Neural progenitor cell (in vitro differentiated cells): ENCODE data around the gene CYB5D1. TPM values are rescaled to one million over a fixed set of nuclear protein-coding genes. Genes with fewer than 3 reads are reported as not detected.

Experiments
- DNase-seq: peaks from one replicate; pipeline ENCODE4 v3.0.0-alpha.2; 2016; ENCODE audit warnings: low spot score
- H2AFZ ChIP-seq: fragments of 200-600 bp; sonication (generic); replicated peaks from 2 replicates; pipeline ENCODE4 v1.6.1; 2016; ENCODE audit warnings: antibody characterized with exemption
- H3F3A ChIP-seq: fragments of 200-600 bp; sonication (generic); 2 replicates; pipeline ENCODE4 v1.6.1; 2016; ENCODE audit warnings: antibody characterized with exemption, low read depth
- H3K27ac ChIP-seq: fragments of 200-600 bp; sonication (generic); 2 replicates; pipeline ENCODE4 v1.5.1; 2016; ENCODE audit warnings: mild to moderate bottlenecking
- H3K27me3 ChIP-seq: fragments of 200-600 bp; sonication (generic); 2 replicates; pipeline ENCODE4 v1.6.1; 2016; ENCODE audit warnings: mild to moderate bottlenecking, moderate library complexity
- H3K36me3 ChIP-seq: fragments of 200-600 bp; sonication (generic); 2 replicates; pipeline ENCODE4 v1.5.1; 2016
- H3K4me1 ChIP-seq: fragments of 200-600 bp; sonication (generic); 2 replicates; pipeline ENCODE4 v1.6.1; 2016; ENCODE audit warnings: mixed run types
- H3K4me2 ChIP-seq: fragments of 200-600 bp; sonication (generic); 2 replicates; pipeline ENCODE4 v1.6.1; 2016
- H3K4me3 ChIP-seq: fragments of 200-600 bp; sonication (generic); 2 replicates; pipeline ENCODE4 v1.5.1; 2016
- H3K79me2 ChIP-seq: fragments of 200-600 bp; sonication (generic); 2 replicates; pipeline ENCODE4 v1.6.1; 2016; ENCODE audit warnings: low read depth
- H3K9ac ChIP-seq: fragments of 200-600 bp; sonication (generic); 2 replicates; pipeline ENCODE4 v1.6.1; 2016
- H3K9me3 ChIP-seq: fragments of 200-600 bp; sonication (generic); 2 replicates; pipeline ENCODE4 v1.5.1; 2016; ENCODE audit warnings: low read depth
- H4K20me1 ChIP-seq: fragments of 200-600 bp; sonication (generic); 2 replicates; pipeline ENCODE4 v1.6.1; 2016; ENCODE audit warnings: low read depth
- H3K27ac Mint-ChIP-seq: 3 replicates; pipeline ENCODE4 v1.8.0; 2021; ENCODE audit warnings: mixed read lengths
- H3K27me3 Mint-ChIP-seq: 2 replicates; pipeline ENCODE4 v1.8.0; 2022; ENCODE audit warnings: low read depth, mild to moderate bottlenecking, inconsistent platforms, moderate library complexity, mixed read lengths; ENCODE audit not compliant: insufficient read depth
- H3K36me3 Mint-ChIP-seq: 3 replicates; pipeline ENCODE4 v1.8.0; 2021; ENCODE audit warnings: mixed read lengths
- H3K4me1 Mint-ChIP-seq: 3 replicates; pipeline ENCODE4 v1.8.0; 2021; ENCODE audit warnings: mixed read lengths
- H3K4me3 Mint-ChIP-seq: 3 replicates; pipeline ENCODE4 v1.8.0; 2021; ENCODE audit warnings: mild to moderate bottlenecking, moderate library complexity, mixed read lengths
- H3K9me3 Mint-ChIP-seq: 3 replicates; pipeline ENCODE4 v1.8.0; 2020; ENCODE audit warnings: mixed read lengths
- EZH2 ChIP-seq: fragments of 200-600 bp; sonication (generic); IDR thresholded peaks from 2 replicates; pipeline ENCODE4 v1.6.1; 2017; ENCODE audit warnings: antibody characterized with exemption, mild to moderate bottlenecking, moderate library complexity
- EZH2phosphoT487 ChIP-seq: fragments of 200-600 bp; sonication (generic); IDR thresholded peaks from 2 replicates; pipeline ENCODE4 v1.6.1; 2017; ENCODE audit warnings: antibody characterized with exemption
- total RNA-seq: library from RNA; depleted of rRNA; stranded (reverse); fragments of >200 nt; gene quantifications from 2 replicates; pipeline ENCODE4 v1.2.3, GENCODE V29; 2015; ENCODE audit warnings: low replicate concordance
- TF ChIP-seq, protein P1 (sequence below): fragments of 200-600 bp; sonication (generic); IDR thresholded peaks from 2 replicates; pipeline ENCODE4 v1.5.1; 2017; ENCODE audit warnings: antibody characterized with exemption, mild to moderate bottlenecking

Gene CYB5D1
- total RNA-seq, 1 donor from 2014 or later = 12.9 TPM

GRCh38 chr17:7854851-7855659 lies 2.7 kb upstream of the CYB5D1 start, which contains the start of gene TMEM88:
TSS of gene TMEM88 (plus strand) at chr17:7855066. CDS start at chr17:7855075, 9 bp downstream.
- Histone ChIP-seq H3K27me3 (peaks cover 16% of the 10 kb centered on the region), H2AFZ (no peak within 1 kb of the TSS), H3K4me1 (peaks cover 46% of the 10 kb centered on the region), H3K4me3 (peak within 1 kb of the TSS; percentile 74), H3K9me3 (no peaks in the 10 kb centered on the region), H3F3A (peaks cover 79% of the 10 kb centered on the region), H3K79me2 (peaks cover 20% of the 10 kb centered on the region), H3K27ac (no peak within 1 kb of the TSS), H3K36me3 (peaks cover 9% of the 10 kb centered on the region), H4K20me1 (peaks cover 63% of the 10 kb centered on the region), H3K4me2 (peak within 1 kb of the TSS; percentile 94), H3K9ac (no peak within 1 kb of the TSS)
- peak within 1 kb of the TSS; percentile 55 for H3K27ac Mint-ChIP-seq
- TF ChIP-seq, protein P1, sequence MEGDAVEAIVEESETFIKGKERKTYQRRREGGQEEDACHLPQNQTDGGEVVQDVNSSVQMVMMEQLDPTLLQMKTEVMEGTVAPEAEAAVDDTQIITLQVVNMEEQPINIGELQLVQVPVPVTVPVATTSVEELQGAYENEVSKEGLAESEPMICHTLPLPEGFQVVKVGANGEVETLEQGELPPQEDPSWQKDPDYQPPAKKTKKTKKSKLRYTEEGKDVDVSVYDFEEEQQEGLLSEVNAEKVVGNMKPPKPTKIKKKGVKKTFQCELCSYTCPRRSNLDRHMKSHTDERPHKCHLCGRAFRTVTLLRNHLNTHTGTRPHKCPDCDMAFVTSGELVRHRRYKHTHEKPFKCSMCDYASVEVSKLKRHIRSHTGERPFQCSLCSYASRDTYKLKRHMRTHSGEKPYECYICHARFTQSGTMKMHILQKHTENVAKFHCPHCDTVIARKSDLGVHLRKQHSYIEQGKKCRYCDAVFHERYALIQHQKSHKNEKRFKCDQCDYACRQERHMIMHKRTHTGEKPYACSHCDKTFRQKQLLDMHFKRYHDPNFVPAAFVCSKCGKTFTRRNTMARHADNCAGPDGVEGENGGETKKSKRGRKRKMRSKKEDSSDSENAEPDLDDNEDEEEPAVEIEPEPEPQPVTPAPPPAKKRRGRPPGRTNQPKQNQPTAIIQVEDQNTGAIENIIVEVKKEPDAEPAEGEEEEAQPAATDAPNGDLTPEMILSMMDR = no peak
- TF ChIP-seq EZH2phosphoT487 (no peak), EZH2 (no peak)
- H3K4me3 Mint-ChIP-seq = peak within 1 kb of the TSS; percentile 73
- H3K9me3 Mint-ChIP-seq = no peaks in the 10 kb centered on the region
- peaks cover 21% of the 10 kb centered on the region for H3K4me1 Mint-ChIP-seq
- peaks cover 13% of the 10 kb centered on the region for H3K36me3 Mint-ChIP-seq
- DNase-seq = peak; percentile 96
- H3K27me3 Mint-ChIP-seq = peaks cover 11% of the 10 kb centered on the region

DNA sequence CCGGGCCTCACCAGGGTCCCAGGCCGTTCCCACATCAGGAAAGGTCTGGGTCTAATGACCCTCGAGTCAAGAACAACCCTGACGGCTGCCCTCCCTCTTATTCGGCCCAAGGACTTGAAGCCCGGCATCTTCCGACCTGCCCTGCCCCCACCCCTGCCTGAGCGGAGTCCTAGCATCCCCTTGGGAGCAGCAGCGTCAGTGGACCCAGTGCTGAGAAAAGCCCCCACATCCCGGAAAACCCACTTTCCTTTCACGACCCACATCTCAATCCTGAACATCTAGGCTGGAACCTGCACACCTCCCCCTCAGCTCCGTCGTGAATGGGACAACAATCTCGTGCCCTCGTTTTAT lies 2.2 kb upstream of the CYB5D1 start:
- DNase-seq = no peak
- no peak overlapping the region for H3K9ac ChIP-seq
- peaks cover 10% of the 10 kb centered on the region for H3K36me3 Mint-ChIP-seq
- H3K27me3 Mint-ChIP-seq = peaks cover 11% of the 10 kb centered on the region
- no peak overlapping the region for H2AFZ ChIP-seq
- peak overlapping the region; percentile 94 for H3K4me2 ChIP-seq
- no peak for TF ChIP-seq EZH2
- no peak for TF ChIP-seq EZH2phosphoT487
- TF ChIP-seq, protein P1 = no peak
- no peak overlapping the region for H3K4me3 Mint-ChIP-seq
- H4K20me1 ChIP-seq = peaks cover 57% of the 10 kb centered on the region
- peaks cover 9% of the 10 kb centered on the region for H3K36me3 ChIP-seq
- H3K27me3 ChIP-seq = peaks cover 16% of the 10 kb centered on the region
- no peaks in the 10 kb centered on the region for H3K9me3 ChIP-seq
- no peaks in the 10 kb centered on the region for H3K9me3 Mint-ChIP-seq
- peak overlapping the region; percentile 74 for H3K4me3 ChIP-seq
- H3K79me2 ChIP-seq = peaks cover 20% of the 10 kb centered on the region
- H3K27ac Mint-ChIP-seq = peak overlapping the region; percentile 7
- H3K27ac ChIP-seq = no peak overlapping the region
- H3K4me1 ChIP-seq = peaks cover 46% of the 10 kb centered on the region
- peaks cover 73% of the 10 kb centered on the region for H3F3A ChIP-seq
- peaks cover 21% of the 10 kb centered on the region for H3K4me1 Mint-ChIP-seq

DNA sequence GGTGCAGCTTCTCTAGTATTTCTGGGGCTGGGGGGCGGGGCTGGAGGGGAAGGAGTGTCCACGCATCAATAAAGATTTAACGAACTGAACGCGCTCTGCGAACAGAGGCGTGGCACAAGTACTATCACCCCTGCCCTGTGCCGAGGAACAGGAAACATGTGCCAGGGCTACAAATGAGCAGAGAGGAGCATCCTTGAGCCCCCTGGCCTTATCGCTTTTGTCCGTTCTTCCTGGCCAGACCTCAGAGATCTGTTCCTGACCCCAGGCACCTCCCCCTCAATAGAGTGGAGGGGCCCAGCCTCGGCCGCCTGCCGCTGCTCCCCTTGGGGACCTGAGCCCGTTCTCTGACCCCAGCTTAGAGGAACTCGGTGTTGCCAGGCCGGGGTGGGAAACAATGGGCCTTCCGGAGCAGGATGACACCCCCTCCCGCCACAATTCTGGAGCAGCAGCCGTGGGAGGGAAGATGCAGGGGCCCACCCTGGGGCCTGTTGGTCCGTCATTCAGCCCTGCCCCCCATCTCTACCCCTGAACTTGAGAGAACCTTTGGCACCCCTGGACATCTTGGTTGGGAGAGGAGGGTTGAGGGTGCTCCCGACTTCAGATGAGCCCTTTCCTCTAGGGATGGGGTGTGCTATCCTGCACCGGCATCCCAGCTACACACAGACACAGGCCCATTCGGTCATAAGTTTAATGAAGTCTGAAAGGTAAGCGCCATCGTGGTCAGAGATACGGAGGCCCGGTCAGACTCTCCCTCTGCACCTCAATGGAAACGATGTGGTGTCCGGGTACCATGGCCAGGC lies 1.6 kb upstream of the CYB5D1 start:
- no peak overlapping the region for H3K9ac ChIP-seq
- peak; percentile 57 for DNase-seq

More for the DNA sequence above, 1.6 kb upstream of the CYB5D1 start:
- H4K20me1 ChIP-seq = peaks cover 52% of the 10 kb centered on the region
- no peak overlapping the region for H3K27ac ChIP-seq
- peaks cover 7% of the 10 kb centered on the region for H3K36me3 Mint-ChIP-seq
- H3F3A ChIP-seq = peaks cover 67% of the 10 kb centered on the region
- peaks cover 9% of the 10 kb centered on the region for H3K36me3 ChIP-seq
- peaks cover 46% of the 10 kb centered on the region for H3K4me1 ChIP-seq
- no peak overlapping the region for H2AFZ ChIP-seq
- H3K4me1 Mint-ChIP-seq = peaks cover 18% of the 10 kb centered on the region
- no peak overlapping the region for H3K4me3 Mint-ChIP-seq
- H3K9me3 Mint-ChIP-seq = no peaks in the 10 kb centered on the region
- peak overlapping the region; percentile 94 for H3K4me2 ChIP-seq
- H3K4me3 ChIP-seq = peak overlapping the region; percentile 74
- H3K27ac Mint-ChIP-seq = peak overlapping the region; percentile 7
- TF ChIP-seq, protein P1 = no peak
- TF ChIP-seq EZH2phosphoT487 (no peak), EZH2 (no peak)
- H3K9me3 ChIP-seq = no peaks in the 10 kb centered on the region
- peaks cover 16% of the 10 kb centered on the region for H3K27me3 ChIP-seq
- H3K27me3 Mint-ChIP-seq = peaks cover 7% of the 10 kb centered on the region
- H3K79me2 ChIP-seq = peaks cover 20% of the 10 kb centered on the region
